HG03469 (cell line): Measurements from ENCODE around the gene PRKAA2.
"Not testable (repeated sequence)": the region's sequence is repeated elsewhere in the genome, so short reads cannot be mapped to it uniquely, and the experiment has no call there.

Experiments used
- ATAC-seq: cut with Tn5 transposase; IDR thresholded peaks from one replicate; pipeline ENCODE4 v1.9.1; 2021; ENCODE audit warnings: mild to moderate bottlenecking, moderate library complexity, moderate number of reproducible peaks; ENCODE audit not compliant: unreplicated experiment

PRKAA2 gene

DNA sequence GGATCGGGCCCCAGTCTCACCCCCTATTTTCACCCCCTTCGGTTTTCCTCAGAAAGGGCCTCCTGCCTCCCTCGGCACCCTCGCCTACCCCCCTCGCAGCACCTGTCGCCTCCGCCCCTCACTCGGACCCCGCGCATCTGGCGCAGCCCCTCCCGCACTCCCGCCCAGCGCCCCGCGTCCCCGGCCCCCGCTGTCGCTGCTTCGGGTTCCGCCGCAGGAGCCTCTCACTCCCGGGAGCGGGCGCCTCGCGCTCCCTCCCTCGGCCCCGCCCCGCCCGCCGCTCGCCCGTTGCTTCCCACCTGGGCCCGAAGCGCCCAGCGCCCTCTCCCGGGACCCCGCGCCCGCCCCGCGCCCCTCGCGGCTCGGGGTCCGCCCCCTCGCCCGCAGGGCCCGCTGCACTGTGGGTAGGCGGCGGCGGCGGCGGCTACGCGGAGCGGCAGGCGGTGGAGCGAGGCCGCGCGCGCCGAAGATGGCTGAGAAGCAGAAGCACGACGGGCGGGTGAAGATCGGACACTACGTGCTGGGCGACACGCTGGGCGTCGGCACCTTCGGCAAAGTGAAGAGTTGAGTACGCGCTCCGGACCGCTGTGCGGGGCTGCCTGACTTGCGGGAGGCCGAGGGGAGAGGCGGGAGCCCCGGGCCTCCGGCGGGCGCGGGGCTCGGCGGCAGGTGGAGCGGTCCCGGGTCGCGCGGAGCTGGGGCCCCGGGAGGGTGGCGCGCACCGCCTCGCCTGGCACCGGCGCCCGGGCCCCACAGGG lies at the start of gene PRKAA2:
Gene PRKAA2, plus strand, starts transcription at position 396 of the 758 bp plus-strand sequence. Its CDS starts 74 bp downstream, at position 470.
- no peak for ATAC-seq

DNA sequence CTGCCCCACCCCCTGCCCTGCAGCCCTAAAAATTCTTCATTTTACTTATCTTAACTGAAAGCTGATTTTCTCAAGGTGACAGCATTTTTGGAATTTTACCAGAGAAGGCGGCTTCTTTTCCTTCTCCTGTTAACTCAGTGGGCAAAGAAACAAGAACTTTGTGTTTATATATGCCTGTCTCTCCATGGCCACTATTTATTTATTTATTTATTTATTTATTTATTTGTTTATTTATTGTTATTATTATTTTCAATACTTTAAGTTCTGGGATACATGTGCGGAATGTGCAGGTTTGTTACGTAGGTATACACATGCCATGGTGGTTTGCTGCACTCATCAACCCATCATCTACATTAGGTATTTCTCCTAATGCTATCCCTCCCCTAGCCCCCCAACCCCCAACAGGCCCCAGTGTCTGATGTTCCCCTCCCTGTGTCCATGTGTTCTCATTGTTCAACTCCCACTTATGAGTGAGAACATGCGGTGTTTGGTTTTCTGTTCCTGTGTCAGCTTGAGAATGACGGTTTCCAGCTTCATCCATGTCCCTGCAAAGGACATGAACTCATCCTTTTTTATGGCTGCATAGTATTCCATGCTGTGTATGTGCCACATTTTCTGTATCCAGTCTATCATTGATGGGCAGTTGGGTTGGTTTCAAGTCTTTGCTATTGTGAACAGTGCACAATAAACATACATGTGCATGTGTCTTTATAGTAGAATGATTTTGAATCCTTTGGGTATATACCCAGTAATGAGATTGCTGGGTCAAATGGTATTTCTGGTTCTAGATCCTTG lies 49.5 kb upstream of the PRKAA2 start:
- ATAC-seq: not testable (repeated sequence)

DNA sequence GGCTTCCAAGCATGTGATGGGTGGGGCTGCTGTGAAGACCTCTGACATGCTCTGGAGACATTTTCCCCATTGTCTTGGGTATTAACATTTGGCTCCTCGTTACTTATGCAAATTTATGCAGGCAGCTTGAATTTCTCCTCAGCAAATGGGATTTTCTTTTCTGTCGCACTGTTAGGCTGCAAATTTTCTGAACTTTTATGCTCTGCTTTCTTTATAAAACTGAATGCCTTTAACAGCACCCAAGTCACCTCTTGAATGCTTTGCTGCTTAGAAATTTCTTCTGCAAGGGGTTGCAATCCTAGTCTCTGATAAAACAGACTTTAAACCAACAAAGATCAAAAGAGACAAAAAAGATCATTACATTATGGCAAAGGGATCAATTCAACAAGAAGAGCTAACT lies 35.0 kb upstream of the PRKAA2 start:
- not testable (repeated sequence) for ATAC-seq

DNA sequence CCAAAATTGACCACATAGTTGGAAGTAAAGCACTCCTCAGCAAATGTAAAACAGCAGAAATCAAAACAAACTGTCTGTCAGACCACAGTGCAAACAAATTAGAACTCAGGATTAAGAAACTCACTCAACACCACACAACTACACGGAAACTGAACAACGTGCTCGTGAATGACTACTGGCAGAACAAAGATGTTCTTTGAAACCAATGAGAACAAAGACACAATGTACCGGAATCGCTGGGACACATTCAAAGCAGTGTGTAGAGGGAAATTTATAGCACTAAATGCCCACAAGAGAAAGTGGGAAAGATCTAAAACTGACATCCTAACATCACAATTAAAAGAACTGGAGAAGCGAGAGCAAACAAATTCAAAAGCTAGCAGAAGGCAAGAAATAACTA lies 34.3 kb upstream of the PRKAA2 start:
- not testable (repeated sequence) for ATAC-seq

DNA sequence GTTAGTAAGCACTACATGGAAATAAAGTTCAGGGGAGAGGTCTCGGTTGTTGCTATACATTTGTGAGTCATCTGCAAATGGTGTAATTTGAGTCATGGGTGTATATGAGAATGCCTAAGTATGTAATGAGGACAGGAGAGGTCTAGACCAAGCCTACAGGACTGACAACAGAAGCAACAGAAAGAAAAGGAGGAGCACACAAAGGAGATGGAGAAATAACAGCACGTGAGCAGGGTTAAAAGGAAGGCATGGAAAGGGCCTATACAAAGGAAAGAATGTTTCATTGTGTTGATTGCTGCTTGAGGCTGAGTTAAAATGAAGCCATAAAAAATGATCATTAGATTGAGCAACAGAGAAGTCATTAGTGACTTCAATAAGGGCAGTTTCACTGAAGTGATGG lies 28.0 kb upstream of the PRKAA2 start:
- ATAC-seq: no peak

DNA sequence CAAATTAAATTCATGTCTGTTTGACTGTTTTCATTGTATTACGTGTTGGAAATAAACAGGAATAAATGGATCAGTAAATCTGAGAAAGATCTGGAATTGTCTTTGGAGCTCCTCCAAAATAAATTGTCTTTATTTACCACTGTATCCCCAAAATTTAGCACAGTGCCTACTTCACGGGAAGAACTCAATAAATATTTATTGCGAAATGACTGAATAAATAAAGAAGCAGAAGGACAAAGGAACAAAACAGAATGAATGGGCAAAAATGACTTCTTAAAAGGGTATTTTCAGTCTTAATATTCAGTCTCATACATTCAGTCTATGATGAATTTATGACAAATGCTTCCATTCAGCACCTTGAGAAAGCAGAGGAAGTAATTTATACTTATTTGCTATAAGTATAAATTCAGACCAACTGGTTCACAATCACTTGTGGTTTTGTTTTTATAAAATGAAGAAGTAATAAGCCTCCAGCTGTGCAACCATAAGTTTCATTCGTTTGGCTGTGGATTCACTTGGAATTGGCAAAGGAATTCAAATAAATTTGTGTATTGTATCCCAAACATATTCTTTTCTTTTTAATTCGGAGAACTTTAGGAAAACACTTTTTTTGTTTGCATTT lies 19.2 kb upstream of the PRKAA2 start:
- ATAC-seq: no peak

DNA sequence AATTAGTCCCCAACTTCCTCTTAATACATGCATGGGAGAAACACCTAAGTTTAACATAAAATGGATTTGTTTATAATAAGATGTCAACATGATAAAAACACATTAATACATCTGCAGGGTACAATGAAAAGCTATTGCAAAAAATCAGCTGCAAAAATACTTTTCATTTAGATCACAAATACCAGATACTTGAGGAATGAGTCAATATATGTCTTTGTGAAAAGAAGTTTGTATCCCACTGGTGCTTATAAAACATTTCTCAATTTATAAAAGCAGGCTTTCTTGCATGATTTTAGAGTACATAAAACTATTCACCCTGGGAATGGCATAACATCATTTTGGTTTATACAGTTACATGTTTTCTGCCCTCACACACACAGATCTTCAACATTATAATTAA lies 18.6 kb upstream of the PRKAA2 start:
- no peak for ATAC-seq

DNA sequence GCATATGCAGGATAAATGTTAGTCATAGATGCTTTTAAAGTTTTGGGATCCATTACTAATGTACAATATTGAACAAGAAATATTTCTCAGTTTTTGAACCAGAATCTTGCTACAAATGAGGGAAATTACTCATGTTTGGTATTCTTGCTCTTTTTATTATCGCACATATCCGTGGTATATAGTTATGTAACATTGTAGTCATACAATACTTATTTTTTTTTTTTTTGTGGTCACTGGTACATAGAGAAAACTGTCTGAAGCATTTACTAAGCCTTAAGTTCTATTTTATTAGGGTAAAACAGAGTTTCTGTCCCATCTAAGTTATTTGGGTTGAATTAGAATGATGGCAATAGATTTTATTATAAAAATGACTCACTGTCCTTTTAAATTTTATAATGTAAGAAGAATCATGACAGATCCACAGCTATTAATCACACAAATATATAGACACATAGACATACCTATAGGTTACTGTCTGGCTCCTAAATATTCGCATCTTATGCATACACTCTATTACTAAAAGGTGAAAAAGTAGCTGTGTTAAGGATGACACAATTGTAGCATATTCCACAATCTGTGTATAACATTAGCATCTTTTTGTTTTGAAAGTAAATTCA lies 18.0 kb upstream of the PRKAA2 start:
- ATAC-seq: no peak

DNA sequence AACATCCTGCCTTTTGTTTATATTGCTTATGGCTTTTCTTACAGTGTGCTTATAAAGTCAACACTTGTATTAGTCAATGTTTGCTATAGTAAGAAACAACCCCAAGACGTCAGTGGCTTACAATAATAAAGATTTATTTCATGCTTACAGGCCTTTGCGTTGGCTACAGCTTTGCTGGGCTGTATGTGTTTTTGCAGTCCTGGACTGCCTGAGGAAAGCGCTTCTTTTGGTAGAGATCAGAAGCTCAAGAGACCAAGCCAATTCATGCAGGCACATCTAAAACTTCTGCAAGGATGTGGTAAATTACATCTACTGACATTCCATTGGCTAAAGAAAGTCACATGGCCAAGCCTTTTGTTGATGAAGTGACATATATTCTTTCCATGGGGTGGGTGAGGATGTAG lies 17.5 kb upstream of the PRKAA2 start:
- no peak for ATAC-seq

DNA sequence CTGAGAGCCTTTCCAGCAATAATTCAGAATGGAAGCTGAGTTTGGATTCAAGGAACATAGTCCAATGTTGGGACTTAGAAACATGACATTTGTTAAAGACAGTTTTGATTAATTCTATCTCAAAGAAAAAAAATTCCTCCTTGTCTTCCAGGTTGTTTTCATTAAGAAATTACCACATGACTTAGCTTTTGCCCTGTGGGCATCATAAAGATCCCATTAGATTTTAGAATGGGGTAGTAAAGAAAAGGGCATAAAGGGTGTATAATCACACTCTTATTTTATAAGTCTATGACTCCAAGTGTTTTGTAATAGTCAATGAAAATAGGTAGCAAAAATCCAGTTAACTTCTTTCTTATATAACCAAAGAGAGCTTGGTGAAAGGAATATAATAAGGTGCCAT lies 14.3 kb upstream of the PRKAA2 start:
- no peak for ATAC-seq

DNA sequence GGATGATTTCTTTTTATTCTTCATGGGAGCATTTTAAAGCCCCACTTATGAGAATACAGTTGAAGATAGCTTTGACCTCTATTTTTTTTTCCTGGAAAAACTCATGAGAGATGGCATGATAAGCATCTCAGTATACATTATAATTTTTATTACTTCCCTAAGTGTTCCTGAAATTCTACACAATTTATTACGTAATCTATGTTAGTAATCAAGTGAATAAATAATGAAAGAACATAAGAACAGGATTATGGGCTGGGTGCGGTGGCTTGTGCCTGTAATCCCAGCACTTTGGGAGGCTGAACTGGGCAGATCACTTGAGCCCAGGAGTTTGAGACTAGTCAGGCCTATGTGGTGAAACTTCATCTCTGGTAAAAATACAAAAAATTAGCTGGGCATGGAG lies 13.2 kb upstream of the PRKAA2 start:
- no peak for ATAC-seq

DNA sequence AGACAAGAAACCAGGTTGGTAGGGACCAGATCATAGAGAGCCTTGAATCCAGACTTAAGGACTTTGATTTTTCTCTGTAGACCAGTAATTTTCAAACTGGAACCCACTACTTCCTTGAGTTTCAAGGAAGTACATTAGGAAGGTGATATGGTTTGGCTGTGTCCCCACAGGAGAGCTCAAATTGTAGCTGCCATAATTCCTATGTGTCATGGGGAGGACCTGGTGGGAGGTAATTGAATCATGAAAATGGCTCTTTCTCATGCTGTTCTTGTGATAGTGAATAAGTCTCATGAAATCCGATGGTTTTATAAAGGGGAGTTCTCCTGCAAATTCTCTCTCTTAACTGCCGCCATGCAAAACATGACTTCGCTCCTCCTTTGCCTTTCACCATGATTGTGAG lies 10.1 kb upstream of the PRKAA2 start:
- ATAC-seq: no peak

DNA sequence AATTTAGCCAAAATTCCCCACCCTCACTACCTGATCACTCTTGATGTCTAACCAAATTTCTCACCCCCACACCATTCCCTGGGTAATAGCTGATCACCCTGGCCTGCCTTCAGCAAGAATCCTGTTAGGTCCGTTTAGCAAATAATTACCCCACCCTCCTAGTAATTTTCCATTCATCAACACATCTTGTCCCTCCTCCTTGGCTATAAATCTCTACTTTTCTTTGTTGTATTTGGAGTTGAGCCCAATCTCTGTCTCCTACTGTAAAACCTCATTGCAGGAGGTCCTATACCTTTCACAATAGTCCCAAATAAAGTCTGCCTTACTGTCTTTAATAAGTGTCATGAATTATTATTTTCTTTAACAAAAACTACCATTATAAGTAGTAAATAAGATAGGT lies 6.9 kb upstream of the PRKAA2 start:
- no peak for ATAC-seq

DNA sequence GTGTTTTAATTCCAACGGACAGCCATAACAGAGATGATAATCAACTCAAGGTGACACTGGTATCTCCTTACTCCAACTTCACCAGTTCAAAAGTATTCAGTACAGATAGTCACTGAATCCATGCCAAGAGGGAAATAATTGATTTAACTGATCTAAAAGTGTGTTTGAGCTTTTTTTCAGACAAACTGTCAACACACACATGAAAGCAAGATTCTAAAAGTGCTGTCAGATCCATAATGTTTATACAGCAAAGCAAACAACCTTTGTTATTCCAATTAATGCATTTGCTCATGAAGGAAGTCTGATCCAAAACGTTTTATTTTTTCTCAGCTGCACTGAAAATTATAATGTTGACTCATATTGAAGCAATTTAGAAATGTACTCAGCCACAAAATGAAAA lies 5.9 kb upstream of the PRKAA2 start:
- no peak for ATAC-seq

DNA sequence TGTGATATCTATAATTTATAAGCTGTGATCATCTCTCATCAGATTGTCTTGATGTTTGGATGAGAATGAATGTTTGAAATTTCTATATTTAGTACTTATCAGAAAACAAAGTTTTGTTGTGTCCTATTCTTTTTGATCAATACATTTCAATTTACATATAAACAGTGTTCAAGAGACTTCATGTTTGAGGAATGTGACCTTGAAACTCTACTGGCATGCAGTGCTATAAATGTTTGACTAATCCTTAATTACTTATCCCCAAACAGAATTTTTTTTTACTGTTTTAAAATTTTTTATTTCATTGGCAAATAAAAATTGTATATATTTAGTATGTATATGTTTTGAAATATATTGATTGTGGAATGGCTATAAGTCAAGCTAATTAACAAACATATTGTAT lies 1.5 kb upstream of the PRKAA2 start:
- no peak for ATAC-seq

DNA sequence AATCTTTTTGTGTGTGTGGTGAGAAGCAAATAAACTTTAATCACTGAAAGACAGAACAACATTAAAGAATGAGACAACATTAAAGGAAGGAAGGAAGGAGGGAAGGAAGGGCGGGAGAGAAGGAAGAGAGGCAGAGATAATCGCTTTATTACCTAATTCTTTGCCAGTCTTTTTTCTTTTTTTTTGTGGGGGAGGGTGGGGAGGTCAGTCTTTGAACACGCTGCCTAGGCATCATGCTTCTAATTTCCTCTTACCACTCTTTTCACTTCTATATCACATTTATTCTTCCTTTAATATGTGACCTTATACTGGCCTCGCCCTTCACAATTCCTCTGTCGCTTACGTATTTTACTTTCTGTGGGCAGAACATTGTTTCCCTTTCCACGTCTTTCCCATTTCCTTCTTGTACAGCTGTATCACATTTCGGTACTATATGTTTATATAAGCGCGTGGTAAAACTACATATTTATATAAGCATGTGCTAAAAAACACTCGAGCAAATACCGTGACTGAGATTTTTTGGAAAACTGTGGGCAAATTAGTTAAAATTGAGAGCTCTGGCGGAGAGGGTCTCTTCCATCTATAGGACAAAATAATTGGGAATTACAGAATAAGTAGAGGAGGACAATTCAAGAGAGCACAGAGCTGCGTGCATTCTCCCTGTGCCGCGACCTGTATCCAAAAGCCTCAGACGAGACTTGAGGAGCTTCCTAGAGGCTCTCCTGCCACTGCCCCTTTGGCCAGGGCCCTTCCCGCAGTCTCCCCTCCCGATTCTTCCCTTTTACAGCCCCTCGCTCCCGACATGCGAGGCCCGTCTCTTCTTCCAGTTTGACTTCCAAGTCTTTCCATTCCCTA lies 823 bp upstream of the PRKAA2 start:
- no peak for ATAC-seq

DNA sequence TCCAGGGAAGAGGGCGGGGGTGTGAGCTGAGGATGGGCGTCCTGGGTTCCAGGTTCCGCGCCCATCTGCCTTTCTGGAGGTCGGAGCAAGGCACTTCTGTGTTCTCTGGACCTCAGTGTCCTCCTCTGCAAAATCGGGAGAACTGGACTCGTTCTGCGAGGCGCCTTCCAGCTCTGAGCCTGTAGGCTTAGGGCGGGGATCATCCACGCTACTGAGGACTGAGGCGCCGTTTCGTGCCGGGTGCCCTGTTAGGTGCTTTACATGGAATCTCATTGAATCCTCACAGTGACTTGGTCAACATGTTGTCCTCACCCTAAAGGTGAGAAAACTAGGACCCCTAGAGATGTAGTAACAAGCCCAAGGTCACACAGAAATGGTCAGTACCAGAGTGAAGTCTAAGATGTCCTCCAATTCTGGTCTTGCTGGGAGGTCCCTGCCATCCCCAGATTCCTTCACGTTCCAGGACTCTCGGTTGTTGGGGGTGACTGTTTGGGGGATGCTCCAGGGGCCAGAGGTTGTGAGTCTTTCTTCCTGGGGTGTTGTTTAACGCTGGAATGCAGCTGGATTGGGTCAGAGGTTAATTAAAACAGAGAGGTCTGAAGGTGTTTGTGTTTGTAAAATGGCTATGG lies 677 bp downstream of the PRKAA2 start:
- ATAC-seq: no peak

DNA sequence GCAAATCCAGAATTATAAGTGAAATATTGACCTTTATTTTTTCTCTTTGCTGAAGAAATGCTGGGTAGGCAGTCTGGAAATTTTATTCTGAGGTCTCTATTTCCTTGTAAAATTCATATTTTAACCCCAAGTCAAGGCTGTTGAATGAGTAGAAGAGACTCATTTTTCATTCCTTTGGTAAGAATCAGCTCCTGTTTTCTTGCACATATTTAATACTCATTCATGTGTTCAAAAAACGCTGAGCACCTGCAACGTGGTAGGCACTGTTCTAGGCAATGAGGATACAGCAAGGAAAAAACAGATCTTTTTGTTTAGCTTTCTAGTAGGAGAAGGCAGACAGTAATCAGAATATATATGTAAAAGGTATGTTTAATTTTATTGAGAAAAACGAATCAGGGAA lies 1.5 kb downstream of the PRKAA2 start:
- ATAC-seq: no peak

DNA sequence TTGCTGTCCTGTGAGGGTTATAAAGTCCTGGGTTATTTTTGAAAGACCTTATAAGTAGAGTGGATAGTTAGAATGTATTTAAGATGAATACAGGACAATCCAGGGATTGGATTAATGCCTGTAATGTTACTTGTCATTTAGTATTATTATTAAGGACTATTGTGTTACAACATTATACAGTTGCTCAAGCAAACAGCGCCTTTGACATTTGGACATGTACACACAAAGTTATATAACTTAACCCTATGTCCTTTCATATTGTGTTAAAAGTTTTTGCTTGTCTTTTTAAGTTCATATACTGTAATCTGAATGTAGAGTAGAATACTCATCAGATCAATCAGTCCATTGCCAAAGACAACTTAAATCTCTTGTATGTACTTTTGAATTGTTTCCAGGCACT lies 2.0 kb downstream of the PRKAA2 start:
- ATAC-seq: no peak

DNA sequence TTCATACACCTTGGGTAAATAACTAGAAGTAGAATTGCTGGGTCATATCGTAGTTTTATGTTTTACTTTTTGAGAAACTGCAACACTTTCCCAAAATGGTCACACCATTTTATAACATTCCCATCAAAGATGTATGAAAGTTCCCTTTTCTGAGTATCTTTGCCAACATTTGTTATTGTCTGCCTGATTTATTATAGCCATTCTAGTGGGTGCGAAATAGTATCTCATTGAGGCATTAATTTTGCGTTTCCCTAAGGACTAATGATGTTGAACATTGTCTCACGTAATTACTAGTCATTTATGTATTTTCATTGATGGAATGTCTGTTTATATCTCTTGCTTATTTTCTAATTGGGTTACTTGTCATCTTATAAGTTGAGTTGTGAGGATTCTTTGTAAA lies 3.4 kb downstream of the PRKAA2 start:
- ATAC-seq: no peak
